HFFc6 (cell line): ENCODE results near the gene ADA. TPM values are rescaled to one million over a fixed set of nuclear protein-coding genes. Genes with fewer than 3 reads are reported as not detected.

Experiments used
- DNase-seq: peaks from one replicate; pipeline ENCODE4 v3.0.0-alpha.2; 2018
- H3K27ac Mint-ChIP-seq: 2 replicates; pipeline ENCODE4 v1.8.0; 2020; ENCODE audit warnings: mild to moderate bottlenecking, mixed read lengths
- H3K27me3 Mint-ChIP-seq: 2 replicates; pipeline ENCODE4 v1.8.0; 2021; ENCODE audit warnings: mild to moderate bottlenecking, moderate library complexity, mixed read lengths; ENCODE audit not compliant: insufficient read depth
- H3K36me3 Mint-ChIP-seq: 2 replicates; pipeline ENCODE4 v1.8.0; 2021; ENCODE audit warnings: low read depth, mixed read lengths
- H3K4me1 Mint-ChIP-seq: 2 replicates; pipeline ENCODE4 v1.8.0; 2020; ENCODE audit warnings: low read depth, mixed read lengths
- H3K4me3 Mint-ChIP-seq: 2 replicates; pipeline ENCODE4 v1.8.0; 2020; ENCODE audit warnings: mild to moderate bottlenecking, moderate library complexity, mixed read lengths
- H3K9me3 Mint-ChIP-seq: 2 replicates; pipeline ENCODE4 v1.8.0; 2020; ENCODE audit warnings: mild to moderate bottlenecking, mixed read lengths
- total RNA-seq, 6 experiments: library from RNA; stranded (reverse); fragmentation: NEBNext Ultra II Directional; extraction: Animal tissue kit (Norgen Biotek cat#: 25700); gene quantifications; 2 replicates in 1 of 6; 3 replicates in 5 of 6; pipeline ENCODE4 v1.2.3, GENCODE V29; 2021
- TF ChIP-seq, protein P1 (sequence below): fragments of 200-600 bp; sonication (generic); IDR thresholded peaks from 2 replicates; pipeline ENCODE4 v1.5.0; 2021; ENCODE audit warnings: antibody characterized with exemption, mild to moderate bottlenecking

The ADA gene
- total RNA-seq, 6 experiments from 2014 or later: 11.0 to 15.9 (median 12.7) TPM

DNA sequence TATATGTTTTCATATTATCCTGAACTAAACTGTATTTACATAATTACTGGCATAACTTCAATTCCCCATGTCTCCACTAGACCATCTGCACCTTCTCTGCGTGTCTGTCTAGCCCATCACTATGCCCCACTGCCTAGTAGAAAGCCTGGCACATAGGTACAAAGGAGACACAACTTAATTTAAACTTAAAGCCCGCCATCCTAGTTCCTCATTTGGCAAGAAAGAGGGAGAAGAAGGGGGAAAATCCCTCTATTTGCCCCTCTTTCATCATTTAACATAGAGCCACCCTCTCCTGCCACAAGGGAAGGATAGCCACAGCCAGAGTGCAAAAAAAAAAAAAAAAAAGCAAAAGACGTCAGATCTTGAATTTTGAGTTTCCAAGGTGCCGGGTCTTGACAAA is 67.3 kb downstream of the ADA start:
- no peak overlapping the region for H3K27ac Mint-ChIP-seq
- peaks cover 79% of the 10 kb centered on the region for H3K4me1 Mint-ChIP-seq
- no peaks in the 10 kb centered on the region for H3K9me3 Mint-ChIP-seq

DNA sequence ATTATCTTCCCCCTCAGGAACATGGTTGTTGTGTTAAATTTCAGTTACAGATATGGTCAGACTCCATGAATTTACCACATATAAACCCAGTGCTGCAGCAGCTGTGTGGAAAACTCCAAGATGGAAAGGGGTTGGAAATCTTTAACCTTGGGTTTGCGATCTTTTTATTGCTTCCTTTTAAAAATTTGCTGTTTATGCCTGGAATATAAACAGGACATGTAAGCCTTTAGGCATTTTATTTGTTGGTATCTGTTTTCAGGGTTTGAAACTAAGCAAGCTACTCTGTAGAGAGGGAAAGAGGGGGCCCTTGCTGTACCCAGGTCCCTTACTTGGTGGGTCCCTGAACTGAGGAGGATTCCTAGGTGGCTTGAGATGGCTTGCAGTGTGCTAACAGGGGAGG is 68.3 kb downstream of the ADA start:
- Mint-ChIP-seq H3K4me1 (peaks cover 85% of the 10 kb centered on the region), H3K27ac (peak overlapping the region; percentile 93), H3K36me3 (peaks cover 11% of the 10 kb centered on the region), H3K27me3 (no peaks in the 10 kb centered on the region), H3K4me3 (peak overlapping the region; percentile 91), H3K9me3 (peaks cover 3% of the 10 kb centered on the region; the same call in 1 of the 2 replicates)
- TF ChIP-seq, protein P1, sequence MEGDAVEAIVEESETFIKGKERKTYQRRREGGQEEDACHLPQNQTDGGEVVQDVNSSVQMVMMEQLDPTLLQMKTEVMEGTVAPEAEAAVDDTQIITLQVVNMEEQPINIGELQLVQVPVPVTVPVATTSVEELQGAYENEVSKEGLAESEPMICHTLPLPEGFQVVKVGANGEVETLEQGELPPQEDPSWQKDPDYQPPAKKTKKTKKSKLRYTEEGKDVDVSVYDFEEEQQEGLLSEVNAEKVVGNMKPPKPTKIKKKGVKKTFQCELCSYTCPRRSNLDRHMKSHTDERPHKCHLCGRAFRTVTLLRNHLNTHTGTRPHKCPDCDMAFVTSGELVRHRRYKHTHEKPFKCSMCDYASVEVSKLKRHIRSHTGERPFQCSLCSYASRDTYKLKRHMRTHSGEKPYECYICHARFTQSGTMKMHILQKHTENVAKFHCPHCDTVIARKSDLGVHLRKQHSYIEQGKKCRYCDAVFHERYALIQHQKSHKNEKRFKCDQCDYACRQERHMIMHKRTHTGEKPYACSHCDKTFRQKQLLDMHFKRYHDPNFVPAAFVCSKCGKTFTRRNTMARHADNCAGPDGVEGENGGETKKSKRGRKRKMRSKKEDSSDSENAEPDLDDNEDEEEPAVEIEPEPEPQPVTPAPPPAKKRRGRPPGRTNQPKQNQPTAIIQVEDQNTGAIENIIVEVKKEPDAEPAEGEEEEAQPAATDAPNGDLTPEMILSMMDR: no peak
- no peak for DNase-seq

More for the DNA sequence above, 67.3 kb downstream of the ADA start:
- no peak for DNase-seq
- TF ChIP-seq, protein P1: peak; percentile 14; the same call in 1 of the 2 replicates
- H3K36me3 Mint-ChIP-seq: peaks cover 6% of the 10 kb centered on the region; the same call in 1 of the 2 replicates
- peak overlapping the region; percentile 91; the same call in 1 of the 2 replicates for H3K4me3 Mint-ChIP-seq
- no peaks in the 10 kb centered on the region for H3K27me3 Mint-ChIP-seq

DNA sequence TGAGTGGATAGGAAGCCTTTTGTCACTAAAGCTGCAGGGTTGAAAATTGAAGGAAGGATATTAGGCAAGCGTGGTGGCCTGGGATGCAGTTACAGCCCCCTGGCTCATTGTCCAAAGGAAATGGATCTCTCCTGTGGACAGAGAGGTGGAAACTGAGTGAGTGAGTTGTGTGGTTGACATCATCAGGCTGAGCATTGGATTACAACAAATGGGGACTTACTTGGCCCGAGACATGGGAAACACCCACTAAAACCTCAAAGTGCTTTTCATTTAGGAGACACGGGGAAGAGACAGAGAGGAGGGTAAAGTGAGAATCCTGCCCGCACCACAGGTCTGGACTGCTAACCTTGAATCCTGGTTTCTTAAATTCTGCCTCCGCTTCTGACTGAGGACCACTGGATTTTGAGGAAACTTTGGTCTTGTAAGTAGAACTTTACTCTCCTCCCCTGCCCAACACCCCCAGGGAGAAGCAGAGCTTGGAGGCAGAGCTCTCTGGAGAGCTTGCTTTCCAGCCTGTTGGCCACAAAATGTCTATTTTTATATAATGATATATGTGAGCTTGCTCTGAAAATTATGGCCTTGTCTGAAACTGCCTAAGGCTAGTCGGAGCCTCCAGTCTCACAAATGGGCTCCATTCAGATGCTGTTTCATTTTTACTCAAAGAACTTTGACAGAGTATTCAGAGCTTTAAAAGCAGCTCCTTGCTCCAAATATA is 69.0 kb downstream of the ADA start, which contains the start of gene PKIG:
TSS of gene PKIG (plus strand) at position 269 of the 715 bp plus-strand sequence. CDS start 31,978 bp downstream, outside the sequence.
- H3K4me3 Mint-ChIP-seq: peak within 1 kb of the TSS; percentile 91
- H3K4me1 Mint-ChIP-seq: peaks cover 80% of the 10 kb centered on the region

DNA sequence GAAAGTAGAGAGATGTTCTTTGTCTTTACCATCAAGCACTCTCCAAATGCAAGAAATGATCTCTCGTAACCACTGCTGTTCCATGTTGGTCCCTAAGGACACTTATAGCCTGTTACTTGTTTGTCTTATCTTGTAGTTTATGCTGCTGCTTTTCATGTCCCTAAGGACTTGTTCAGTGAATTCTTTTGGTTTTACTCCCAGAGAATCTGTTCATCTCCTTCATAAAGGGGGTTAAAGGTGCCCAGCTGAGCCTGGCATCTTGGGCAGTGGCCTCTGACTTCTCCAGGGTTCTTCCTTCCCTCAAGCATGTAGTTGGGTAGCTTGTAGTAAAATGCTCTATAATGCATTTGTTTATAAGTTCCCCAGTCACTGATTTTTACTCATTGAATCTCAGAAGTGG is 70.0 kb downstream of the ADA start:
- peak overlapping the region; percentile 91 for H3K4me3 Mint-ChIP-seq
- H3K27ac Mint-ChIP-seq: peak overlapping the region; percentile 93
- H3K27me3 Mint-ChIP-seq: no peaks in the 10 kb centered on the region
- H3K36me3 Mint-ChIP-seq: peaks cover 17% of the 10 kb centered on the region
- H3K9me3 Mint-ChIP-seq: peaks cover 9% of the 10 kb centered on the region; the same call in 1 of the 2 replicates
- TF ChIP-seq, protein P1: no peak
- H3K4me1 Mint-ChIP-seq: peaks cover 80% of the 10 kb centered on the region
- no peak for DNase-seq

More for the DNA sequence above, 69.0 kb downstream of the ADA start, which contains the start of gene PKIG:
- DNase-seq: peak; percentile 59
- Mint-ChIP-seq H3K27ac (peak within 1 kb of the TSS; percentile 93), H3K9me3 (peaks cover 4% of the 10 kb centered on the region; the same call in 1 of the 2 replicates), H3K36me3 (peaks cover 12% of the 10 kb centered on the region), H3K27me3 (no peaks in the 10 kb centered on the region)
- TF ChIP-seq, protein P1: no peak

DNA sequence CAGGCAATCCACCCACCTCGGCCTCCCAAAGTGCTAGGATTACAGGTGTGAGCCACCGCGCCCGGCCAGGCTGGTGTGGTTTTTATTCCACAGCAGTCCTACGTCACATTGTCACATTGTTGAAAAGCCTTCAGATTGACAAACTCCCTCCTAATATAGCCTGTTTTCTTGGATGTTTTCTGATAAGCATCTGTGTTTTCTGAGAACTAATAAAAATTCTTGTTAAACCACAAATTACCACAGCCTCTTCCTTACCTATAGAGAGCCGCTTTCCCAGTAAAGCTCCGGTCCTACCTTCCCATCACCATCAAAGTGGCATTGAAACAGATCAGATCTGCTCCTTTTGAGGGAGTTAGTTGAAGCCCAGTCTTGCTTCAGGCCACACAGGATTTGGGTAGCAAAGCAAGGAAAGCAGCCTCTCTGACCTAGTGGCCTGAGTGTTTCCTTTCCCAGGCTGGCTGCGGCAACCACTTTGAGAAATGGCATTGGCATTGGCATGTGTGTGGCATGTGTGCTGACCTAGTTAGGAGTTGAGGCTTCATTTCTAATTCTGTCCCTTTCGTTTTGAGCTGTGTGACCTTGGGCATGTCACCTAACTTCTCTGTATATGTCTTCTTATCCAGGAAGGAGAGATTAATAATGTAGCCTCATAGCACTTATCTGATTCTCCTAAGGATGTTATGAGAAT is 70.8 kb downstream of the ADA start:
- no peak overlapping the region for H3K4me3 Mint-ChIP-seq
- H3K36me3 Mint-ChIP-seq: peaks cover 17% of the 10 kb centered on the region
- peaks cover 81% of the 10 kb centered on the region for H3K4me1 Mint-ChIP-seq
- peaks cover 9% of the 10 kb centered on the region; the same call in 1 of the 2 replicates for H3K9me3 Mint-ChIP-seq
- no peak for DNase-seq
- no peaks in the 10 kb centered on the region for H3K27me3 Mint-ChIP-seq
- TF ChIP-seq, protein P1: no peak
- no peak overlapping the region for H3K27ac Mint-ChIP-seq
